Stimulated activated CD4-positive, alpha-beta T cell treated with anti-CD3 and anti-CD28 coated beads, Interleukin-1b, Interleukin-23, amount 100 ng/mL, for 1 hour (primary cell): ENCODE measurements around the gene GPRC5D.

Experiments
- DNase-seq, 2 donors: peaks; one replicate each; pipeline ENCODE4 v3.0.0-alpha.2; 2020; ENCODE audit warnings: low read depth in 2 of 2

GPRC5D gene

DNA sequence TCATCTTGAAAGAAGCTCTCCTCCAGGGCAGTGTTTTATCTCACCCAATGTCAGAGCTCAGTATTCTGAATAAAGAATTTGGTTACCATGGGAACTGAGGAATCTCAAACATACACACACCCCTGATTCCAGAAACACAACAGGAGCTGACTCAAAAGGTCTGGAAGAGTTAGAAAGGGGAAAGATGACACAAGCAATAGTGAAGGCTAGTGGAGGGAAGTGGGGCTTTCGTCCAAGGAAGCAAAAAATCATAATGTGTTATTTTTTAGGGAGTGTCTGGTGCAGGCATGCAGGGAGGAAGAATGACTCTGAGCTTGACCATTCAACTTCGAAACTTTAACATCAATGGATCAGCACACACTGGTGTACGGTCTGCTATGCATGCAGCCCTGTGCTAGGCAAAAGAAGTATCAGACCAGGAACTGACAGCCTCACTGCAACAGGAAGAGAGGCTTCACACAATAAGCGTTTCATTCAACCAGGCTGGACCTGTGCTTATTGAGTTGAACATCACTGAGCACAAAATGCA is 27.8 kb upstream of the GPRC5D start:
- no peak for DNase-seq

DNA sequence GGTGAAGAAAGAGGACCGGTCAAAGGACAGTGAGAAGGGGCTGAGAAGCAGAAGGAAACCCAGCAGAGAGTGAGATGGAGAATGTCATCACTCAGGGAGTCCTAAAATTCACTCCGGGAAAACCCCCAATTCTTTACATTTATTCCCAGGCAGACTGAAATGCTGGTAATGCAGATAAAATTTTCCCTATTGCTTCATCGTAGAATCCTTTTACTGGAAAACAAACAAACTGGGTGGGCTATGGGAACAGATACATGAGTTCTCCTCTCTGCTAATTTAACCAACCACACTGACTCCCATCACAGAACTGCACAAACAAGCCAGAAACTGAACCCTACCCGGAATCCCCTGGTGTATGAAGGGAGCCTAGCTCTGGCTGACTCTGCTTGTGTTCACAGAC is 27.2 kb upstream of the GPRC5D start:
- DNase-seq: no peak

DNA sequence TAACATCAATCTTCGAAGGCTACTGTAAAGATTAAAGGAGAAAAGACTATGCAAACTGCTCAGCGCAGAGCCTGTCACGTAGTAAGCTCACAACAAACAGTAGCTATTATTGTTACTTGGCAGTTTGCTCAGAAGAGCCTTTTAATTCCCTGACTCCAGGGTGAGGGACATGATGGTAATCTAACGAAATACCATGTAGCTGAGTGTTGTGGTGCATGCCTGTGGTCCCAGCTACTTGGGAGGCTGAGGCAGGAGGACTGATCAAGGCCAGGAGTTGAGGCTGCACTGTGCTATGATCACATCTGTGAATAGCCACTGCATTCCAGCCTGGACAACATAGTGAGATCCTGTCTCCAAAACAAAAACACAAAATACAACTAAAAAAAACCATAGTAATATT is 25.3 kb upstream of the GPRC5D start:
- DNase-seq: no peak

DNA sequence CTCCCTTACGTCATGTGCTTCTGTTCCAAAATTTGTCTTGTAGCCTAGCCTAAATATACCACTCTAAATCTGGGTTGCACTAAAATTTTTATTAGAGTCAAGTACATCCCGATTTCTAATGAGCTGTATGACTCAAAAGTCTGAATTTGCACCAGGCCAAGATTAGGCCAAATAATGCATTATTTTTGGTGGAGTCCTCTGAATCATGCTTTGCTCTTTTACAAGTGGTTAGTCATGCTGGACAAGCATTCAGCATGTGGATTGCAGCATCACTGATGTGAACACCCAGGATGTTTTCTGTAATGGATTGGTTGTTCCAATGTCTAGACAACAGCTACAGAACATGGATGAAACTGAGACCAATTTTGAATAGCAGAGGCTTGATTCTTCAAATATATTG is 24.4 kb upstream of the GPRC5D start:
- no peak for DNase-seq

DNA sequence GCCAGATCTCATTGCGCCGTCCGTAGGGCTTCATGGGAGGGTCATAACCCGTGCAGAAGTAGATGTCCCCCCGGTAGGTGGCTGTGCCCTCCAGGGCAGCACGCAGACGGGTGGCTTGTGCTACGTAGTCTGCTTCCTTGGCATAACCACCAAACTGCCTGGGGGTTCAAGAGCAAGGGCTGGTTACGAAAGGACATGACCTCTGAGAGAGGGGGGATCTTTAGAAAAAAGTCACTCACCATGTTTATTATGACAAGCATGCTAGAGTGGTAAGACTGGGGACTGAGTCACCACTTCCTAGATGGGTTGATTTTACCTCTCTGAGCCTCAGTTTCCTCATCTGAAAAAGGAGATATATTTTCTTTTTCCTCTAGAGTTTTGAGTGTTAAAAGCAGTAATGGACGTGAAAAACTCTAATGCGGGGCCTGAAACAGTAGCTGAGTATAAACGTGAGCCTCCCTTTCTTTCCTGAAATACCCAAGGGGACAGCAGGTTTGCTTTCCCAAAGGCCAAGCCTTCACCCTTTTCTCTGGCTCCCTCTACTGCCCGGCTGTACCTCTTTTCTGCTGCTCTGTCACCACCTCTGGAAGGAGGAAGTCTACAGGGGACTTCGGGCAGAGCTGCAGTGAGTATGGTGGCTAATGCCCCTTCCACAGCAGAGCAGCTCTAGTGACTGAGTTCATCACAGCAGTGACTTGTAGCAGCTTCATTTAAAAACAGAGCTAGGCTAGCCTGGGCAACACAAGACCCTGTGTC is 23.5 kb upstream of the GPRC5D start:
- no peak for DNase-seq

DNA sequence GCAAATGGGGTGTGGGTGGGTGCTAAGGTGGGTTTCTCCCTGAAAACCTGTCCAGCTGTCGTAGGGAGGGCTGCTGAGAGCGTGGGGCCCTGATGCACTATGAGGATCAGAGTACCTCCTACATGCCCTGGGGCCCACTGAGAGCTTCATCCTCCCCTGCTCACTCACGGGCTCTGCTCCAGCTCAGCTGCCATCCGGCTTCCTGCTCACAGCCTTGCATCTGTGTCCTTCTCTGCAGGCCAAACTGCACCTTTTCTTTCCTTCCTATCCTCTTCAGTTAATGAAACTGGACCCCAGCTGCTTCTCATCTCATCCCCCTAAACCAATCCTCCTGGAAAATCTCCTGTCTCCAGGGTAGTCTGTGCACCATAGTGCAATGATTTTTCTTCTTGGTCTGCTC is 22.2 kb upstream of the GPRC5D start:
- no peak for DNase-seq

DNA sequence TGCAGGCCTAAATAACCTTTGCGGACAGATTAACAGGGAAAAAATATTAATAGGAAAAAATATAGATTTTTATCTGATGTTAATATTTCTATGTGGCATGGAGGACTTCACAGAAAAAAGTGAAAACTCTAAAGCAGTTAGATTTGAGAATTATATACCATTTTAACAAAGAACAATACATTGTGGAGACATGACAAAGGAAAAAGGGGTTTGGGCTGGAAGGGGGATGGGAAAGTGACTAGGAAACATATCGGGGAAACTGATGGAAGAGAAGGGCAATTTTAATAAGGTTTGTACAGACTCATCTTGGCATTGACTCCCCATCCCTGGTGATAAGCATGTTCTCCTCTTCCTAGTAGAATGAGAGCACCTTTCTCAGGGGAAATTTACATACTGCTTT is 21.0 kb upstream of the GPRC5D start:
- no peak for DNase-seq

DNA sequence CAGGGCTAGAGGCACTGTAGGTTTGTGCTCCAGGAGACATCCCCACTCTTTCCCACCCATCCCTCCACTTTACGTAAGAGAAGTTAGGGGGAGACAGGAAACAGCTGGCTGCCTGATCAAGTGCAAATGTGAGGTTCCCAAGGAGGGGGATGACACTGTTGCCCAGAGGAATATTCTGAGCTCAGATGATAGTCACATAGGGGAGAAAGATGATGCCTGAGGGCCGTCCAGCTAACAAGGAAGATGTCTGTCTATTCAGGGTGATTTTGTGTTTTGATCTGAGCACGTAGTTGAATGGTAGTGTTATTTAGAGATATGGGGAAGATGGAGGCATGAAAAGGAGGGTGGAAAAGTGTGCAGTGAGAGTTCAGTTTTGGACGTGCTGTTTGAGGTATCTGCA is 13.9 kb upstream of the GPRC5D start:
- no peak for DNase-seq

DNA sequence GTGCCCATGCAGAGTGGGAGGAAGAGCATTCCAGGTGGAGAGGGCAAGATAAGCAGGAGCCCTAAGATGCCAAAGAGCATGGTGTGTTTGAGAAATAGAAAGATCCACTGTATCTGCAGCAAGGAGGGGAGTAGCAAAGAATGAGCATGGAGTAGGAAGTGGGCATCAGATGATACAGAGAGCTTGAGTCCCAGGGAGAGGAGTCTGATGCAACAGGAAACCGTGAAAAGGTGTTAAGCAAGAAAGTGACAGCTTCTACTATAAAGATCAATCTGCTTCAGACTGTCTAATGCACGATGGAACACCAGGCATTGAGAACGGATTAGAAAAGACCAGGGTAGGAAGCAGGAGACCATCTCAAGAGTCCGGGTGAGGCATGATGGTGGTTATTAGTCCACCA is 12.3 kb upstream of the GPRC5D start:
- no peak for DNase-seq

DNA sequence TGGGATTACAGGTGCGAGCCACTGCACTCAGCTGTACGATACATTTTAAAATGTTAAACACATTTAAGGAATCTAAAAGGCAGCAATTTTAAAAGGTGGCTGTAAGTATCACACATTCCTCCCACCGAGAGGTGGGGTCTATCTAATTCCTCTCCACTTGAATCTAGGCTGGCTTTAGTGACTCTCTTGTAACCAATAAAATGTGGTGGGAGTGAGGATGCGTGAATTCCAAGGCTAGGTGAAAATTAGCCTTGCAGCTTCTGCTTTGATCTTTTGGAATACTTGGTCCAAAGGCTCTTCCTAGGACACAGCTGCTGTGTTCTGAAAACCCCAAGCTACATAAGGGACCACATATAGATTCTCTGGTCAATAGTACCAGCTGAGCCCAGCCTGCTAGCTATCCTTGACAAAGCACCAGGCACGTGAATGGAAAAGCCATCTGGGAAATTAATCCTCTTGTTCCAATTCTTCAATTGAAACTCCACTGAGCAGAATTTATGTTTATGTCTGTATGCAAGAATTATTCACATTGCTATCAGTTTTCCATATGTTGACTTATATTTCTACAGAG is 8.8 kb upstream of the GPRC5D start:
- no peak for DNase-seq

DNA sequence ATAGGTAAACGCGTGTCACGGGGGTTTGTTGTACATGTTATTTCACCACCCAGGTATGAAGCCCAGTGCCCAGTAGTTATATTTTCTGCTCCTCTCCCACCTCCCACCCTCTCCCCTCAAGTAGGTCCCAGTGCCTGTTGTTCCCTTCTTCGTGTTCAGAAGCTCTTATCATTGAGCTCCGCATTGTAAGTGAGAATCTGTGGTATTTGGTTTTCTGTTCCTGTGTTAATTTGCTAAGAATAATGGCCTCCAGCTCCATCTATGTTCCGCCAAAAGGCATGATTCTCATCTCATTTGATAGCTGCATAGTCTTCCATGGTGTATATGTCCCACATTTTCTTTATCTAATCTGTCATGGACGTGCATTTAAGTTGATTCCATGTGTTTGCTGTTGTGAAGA is 6.9 kb upstream of the GPRC5D start:
- DNase-seq: no peak

DNA sequence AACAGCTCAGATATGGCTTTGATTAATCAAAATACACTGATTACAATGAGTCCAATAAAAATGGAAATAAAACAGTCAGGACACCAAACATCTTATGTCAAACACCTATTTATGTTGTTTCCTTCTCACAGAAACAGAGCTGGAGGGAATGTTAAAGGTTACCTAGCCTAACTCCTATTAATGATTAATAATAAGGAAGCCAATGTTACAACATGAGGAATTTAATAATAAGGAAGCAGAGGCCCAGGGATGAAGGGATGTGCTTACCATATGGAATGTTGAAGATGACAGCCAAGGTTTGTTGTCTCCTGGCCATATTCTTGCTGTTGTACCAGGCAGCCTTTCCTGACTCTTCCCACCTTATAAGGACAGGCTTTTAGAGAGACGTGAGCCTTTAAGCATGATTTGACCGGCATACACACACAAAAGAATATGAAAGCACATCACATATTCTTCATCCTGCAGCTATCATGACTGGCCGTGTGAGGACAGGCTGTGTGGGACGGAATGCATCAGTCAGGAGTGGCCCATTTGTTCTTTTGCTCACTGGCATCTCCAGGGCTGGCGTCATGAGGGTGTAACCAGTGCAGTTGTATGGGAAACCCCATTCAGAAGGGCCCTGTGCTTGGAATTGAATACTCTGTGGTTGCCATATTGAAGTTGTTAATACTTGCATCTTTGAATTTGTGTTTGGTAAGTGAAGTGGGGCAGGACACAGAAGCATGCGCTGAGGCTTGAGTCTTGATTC is 3.1 kb upstream of the GPRC5D start:
- DNase-seq: no peak

DNA sequence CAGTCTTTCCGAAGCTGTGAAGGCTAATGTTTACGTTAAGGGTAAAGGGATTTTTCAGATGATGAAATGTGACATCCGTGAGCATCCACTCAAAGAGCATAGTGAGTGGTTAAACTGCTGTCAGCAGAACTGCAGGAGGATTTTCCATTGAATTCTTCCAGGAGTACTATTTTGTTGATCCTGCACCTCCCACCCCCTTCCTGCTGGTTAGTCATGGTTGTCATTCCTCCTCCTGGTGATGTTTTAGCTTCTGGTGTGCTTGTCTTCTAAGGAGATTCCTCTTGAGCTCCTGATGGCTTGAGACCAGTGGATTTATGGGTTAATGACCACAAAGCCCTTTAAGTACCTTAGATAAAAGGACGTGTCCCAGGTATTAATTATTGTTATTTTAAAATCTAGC is 2.4 kb upstream of the GPRC5D start:
- DNase-seq: no peak

DNA sequence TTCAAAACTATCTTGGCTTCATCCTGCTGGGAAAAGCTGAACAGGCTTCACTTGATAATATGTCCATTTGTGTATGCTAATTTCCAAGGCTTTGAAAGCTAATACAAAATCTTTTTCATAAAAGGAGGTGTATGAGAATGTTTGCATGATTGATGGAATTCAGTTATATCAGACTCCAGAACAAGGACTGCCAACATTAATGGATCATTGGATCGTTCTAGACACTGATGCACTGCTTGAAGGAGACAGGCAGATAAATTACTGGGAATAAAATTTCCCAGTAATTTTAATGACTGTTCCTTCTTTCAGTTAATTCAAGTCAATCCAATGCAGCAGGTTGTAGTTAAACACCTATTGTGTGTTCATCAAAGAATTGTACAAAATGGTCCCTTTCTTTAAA is 466 bp downstream of the GPRC5D start:
- DNase-seq: no peak

DNA sequence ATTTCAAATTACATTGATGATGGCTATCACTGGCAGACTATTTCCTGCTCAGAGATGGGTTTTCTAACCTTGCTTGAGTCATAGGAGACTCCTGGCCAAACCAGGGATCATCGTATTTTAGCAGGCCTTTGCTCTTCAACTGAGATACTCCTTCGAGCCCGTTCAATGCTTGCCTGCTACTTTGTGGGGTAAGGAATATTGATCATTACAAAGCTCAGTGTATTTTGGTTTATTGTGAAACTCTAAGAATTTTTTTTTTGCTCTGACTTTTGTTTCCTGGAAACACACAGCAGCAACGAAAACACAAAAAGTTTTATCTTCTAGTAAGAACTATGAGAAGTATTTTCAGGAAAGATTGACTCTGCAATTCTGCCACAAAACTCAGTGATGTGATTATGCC is 4.1 kb downstream of the GPRC5D start:
- no peak for DNase-seq

DNA sequence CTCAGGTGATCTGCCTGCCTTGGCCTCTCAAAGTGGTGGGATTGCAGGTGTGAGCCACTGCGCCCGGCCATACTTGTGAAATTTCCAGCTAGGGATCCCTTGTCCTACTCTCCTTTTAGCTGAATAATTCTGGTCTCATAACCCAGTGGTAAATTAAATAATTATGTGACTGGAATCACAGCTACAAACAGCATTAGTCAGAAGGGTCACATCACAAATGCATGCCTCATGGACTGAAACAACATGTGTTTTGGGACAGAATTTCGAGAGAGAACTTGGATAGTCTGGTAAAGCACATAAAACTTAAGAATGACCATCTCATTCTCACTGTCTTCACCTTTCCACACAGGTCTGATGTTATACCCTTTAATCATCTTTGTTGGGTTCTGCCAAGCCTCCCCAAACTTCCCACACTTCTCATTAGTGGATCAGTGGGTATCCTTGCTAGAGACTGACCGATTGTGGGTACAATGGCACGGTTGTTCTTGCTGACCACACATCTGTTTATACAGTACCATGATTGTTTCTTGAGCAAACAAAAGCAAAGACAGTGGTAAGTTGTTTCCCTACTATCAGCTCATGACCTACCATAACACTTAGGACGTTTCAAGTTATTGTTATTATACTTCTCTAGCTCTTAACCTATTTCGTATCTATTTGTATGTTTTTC is 5.1 kb downstream of the GPRC5D start:
- no peak for DNase-seq

DNA sequence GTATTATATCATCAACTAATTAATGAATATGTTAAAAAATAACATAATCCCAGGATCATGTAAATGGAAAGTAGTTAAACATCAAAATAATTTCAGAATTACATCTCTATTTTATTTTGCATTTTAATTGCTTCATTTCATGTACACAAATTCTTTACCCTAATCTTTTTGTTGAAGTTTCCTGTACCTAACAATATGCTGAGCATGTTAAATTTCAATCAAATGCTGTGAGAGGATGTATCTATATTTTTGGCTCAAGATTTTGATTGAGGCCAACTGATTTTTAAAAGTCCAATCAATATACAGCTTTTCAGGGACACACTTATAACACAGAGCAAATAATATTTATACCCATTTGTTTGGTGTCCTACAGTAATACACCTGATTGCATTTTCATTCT is 6.4 kb downstream of the GPRC5D start:
- no peak for DNase-seq

DNA sequence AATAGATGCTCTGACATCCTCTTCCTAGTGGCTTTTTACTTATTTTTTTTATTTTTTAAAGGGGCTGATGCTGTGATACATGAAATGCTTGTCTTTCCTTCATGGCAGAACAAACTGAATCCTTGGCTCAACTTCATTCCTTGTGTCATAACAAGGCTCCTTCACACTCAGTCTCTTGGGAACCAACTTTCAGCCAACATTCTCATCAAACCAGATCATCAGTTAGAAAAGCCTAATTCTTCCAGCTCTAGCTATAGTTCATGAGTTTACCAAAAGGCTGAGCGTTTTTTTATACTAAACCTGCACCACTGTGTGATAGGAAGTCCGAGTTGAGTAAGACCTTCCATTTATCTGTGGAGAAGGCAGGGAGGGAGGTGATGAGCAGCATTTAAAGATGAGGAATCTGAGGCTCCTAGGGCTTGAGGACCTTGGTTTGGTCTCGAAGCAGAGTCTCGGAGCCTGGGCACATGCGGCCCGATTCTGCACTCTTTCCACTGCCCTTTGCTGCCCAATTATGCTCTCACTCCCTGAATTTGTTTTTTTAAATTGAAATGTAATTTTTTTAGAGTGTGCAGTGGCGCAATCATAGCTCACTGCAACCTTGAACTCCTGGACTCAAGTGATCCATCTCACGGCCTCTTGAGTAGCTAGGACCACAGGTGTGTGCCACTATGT is 8.2 kb downstream of the GPRC5D start:
- DNase-seq: no peak

DNA sequence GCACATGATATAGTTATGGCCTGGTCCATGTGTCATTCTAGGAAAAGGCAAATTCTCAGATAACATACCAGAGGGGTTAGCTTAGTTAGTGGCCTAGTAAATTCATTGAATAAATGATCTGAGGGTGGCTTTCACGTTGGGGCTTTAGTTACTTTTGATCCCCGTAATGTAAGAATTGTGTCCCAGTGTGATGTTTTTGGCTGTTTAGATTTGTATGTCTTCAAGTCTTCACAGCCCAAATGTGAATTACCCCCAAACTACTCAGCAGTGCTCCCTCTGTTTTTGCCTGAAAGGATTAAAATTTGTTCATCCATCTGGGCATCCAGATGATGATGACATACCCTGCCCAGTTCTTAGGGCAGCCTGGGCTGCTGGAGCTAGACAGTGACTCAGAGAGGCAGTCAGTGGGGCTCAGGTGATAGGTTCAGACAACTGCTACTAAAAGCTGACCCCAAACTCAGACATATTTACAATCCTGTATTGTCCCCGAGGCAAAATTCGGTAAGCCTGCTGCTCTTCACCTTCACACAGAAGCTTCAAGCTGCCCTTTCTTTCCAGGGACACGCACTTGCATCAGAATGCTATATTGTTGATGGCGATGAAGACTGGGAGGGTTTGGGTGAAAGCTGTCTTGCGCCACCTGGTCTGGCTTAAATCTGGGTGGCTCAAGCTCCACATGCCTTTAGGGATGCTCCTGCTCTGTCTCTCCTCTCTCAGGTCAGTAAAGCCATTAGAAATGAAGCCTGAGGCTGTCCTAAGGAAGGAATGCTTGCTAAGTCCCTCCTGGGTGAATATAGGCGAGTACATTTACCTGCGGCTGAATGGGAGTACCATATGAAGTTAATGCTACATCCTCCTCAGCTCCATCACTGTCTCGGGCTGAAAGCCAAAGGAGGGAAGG is 10.3 kb downstream of the GPRC5D start:
- no peak for DNase-seq

DNA sequence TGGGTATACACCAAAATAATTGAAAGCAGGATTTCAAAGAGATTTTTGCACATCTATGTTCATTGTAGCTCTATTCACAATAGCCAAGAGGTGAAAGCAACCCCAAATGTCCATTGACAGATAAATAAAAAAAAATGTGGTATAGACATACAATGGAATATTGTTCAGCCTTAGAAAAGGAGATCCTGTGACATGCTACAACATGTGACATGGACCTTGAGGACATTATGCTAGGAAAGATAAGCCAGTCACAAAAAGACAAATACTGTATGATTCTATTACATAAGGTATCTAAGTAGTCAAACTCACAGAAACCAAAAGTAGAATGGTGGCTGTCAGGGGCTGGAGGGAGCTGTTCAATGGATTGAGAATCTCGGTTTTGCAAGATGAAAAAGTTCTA is 12.1 kb downstream of the GPRC5D start:
- no peak for DNase-seq

DNA sequence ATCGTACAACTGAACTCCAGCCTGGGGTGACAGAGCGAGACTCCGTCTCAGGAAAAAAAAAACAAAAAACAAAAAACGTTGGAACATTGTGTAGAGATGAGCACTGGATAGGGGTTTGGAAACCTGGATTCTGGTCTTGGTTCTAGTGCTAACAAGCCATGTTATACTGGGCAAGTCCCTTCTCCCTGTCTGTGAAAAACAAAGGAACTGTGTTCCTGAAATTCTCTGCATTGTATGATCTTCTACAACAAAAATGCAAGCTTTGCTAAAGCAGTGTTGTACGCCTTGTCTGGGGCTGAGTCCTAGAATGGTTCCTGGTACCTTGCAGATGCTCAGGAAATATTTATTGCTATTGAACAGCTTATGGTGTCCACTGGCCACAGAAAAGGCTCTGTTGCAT is 13.4 kb downstream of the GPRC5D start:
- DNase-seq: no peak
